Measurements from ENCODE around the gene STK38L.

STK38L gene

GRCh38 chr12:27355486-27355885 is 111.4 kb downstream of the STK38L start:
- no peak for DNase-seq

GRCh38 chr12:27355979-27356378 is 111.9 kb downstream of the STK38L start:
- DNase-seq: no peak

GRCh38 chr12:27359578-27360340 is 115.7 kb downstream of the STK38L start:
- DNase-seq: no peak

- no peak for DNase-seq
These were observed 117.3 kb downstream of the STK38L start for GRCh38 chr12:27361372-27361771.

GRCh38 chr12:27366621-27367020 is 122.5 kb downstream of the STK38L start:
- no peak for DNase-seq

- DNase-seq: no peak
These were observed 123.0 kb downstream of the STK38L start for GRCh38 chr12:27367078-27367477.
